Eye (tissue), 1 donor: Measurements from ENCODE around the gene FOXO3.
A peak's percentile ranks its signal among the peaks of the same experiment; 100 is the strongest.
"Not testable (repeated sequence)": the region's sequence is repeated elsewhere in the genome, so short reads cannot be mapped to it uniquely, and the experiment has no call there.

Experiments used
- DNase-seq: peaks from one replicate; pipeline ENCODE4 v3.0.0-alpha.2; 2015

Gene FOXO3

GRCh38 chr6:108633436-108633835, 72.7 kb downstream of the FOXO3 start:
- DNase-seq: peak; percentile 54

GRCh38 chr6:108635505-108636226, 74.9 kb downstream of the FOXO3 start:
- no peak for DNase-seq

- no peak for DNase-seq
Observed at GRCh38 chr6:108637963-108638362, 77.2 kb downstream of the FOXO3 start.

GRCh38 chr6:108638993-108639392, 78.3 kb downstream of the FOXO3 start:
- DNase-seq: no peak

GRCh38 chr6:108640104-108640503, 79.4 kb downstream of the FOXO3 start:
- no peak for DNase-seq

GRCh38 chr6:108643184-108643583, 82.5 kb downstream of the FOXO3 start:
- DNase-seq: no peak

GRCh38 chr6:108644252-108644651, 83.5 kb downstream of the FOXO3 start:
- DNase-seq: no peak

GRCh38 chr6:108648191-108648590, 87.5 kb downstream of the FOXO3 start:
- DNase-seq: no peak

- DNase-seq: no peak
Observed at GRCh38 chr6:108650325-108650724, 89.6 kb downstream of the FOXO3 start.

GRCh38 chr6:108650781-108651180, 90.1 kb downstream of the FOXO3 start:
- no peak for DNase-seq

- DNase-seq: peak; percentile 64
Observed at GRCh38 chr6:108651340-108652227, 90.9 kb downstream of the FOXO3 start.

- DNase-seq: no peak
Observed at GRCh38 chr6:108652375-108652774, 91.7 kb downstream of the FOXO3 start.

GRCh38 chr6:108653949-108654348, 93.2 kb downstream of the FOXO3 start:
- no peak for DNase-seq

- DNase-seq: no peak
Observed at GRCh38 chr6:108654465-108655106, 93.9 kb downstream of the FOXO3 start.

- peak; percentile 71 for DNase-seq
Observed at GRCh38 chr6:108655806-108656651, 95.3 kb downstream of the FOXO3 start.

GRCh38 chr6:108656836-108657235, 96.1 kb downstream of the FOXO3 start:
- no peak for DNase-seq

GRCh38 chr6:108658174-108658573, 97.5 kb downstream of the FOXO3 start:
- DNase-seq: no peak

GRCh38 chr6:108658785-108659184, 98.1 kb downstream of the FOXO3 start:
- not testable (repeated sequence) for DNase-seq

GRCh38 chr6:108660251-108660650, 99.5 kb downstream of the FOXO3 start:
- no peak for DNase-seq

GRCh38 chr6:108661430-108661829, 100.7 kb downstream of the FOXO3 start:
- DNase-seq: peak; percentile 71

- DNase-seq: no peak
Observed at GRCh38 chr6:108661982-108662381, 101.3 kb downstream of the FOXO3 start.

- no peak for DNase-seq
Observed at GRCh38 chr6:108662702-108663101, 102.0 kb downstream of the FOXO3 start.
